ENCODE results near the gene COQ4.

The COQ4 gene

DNA sequence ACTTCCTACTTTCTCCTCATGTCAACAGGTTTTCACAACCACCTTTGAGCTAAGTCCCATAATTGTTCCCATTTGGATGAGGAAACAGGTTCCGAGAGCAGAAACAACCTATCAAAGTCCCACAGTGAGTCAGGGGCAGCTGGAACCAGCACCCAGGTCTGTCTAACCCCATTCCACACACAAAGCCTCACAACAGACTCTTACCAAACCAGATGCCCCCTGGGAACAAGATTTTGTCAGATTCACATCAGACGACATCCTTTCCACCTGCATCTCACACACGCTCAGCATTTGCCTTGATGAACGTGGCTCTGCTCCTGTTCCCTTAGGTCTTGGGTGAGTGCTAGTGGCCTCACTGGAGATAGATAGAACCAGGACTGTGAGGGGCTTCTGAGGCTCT lies 29.5 kb upstream of the COQ4 start:
- no peak overlapping the region for H3K4me3 ChIP-seq (replicated peaks; ENCODE audit: low read depth, low read length)
- TF ChIP-seq CTCF (IDR thresholded peaks at IDR 0.05; ENCODE audit: low read depth, low read length, missing control alignments) = no peak
- no peak for DNase-seq (ENCODE audit: extremely low read depth, low read depth)

GRCh38 chr9:128294142-128294541 lies 28.5 kb upstream of the COQ4 start:
- H3K4me3 ChIP-seq (replicated peaks; ENCODE audit: low read depth, low read length) = no peak overlapping the region
- no peak for TF ChIP-seq CTCF (IDR thresholded peaks at IDR 0.05; ENCODE audit: low read depth, low read length, missing control alignments)
- no peak for DNase-seq (ENCODE audit: extremely low read depth, low read depth)

DNA sequence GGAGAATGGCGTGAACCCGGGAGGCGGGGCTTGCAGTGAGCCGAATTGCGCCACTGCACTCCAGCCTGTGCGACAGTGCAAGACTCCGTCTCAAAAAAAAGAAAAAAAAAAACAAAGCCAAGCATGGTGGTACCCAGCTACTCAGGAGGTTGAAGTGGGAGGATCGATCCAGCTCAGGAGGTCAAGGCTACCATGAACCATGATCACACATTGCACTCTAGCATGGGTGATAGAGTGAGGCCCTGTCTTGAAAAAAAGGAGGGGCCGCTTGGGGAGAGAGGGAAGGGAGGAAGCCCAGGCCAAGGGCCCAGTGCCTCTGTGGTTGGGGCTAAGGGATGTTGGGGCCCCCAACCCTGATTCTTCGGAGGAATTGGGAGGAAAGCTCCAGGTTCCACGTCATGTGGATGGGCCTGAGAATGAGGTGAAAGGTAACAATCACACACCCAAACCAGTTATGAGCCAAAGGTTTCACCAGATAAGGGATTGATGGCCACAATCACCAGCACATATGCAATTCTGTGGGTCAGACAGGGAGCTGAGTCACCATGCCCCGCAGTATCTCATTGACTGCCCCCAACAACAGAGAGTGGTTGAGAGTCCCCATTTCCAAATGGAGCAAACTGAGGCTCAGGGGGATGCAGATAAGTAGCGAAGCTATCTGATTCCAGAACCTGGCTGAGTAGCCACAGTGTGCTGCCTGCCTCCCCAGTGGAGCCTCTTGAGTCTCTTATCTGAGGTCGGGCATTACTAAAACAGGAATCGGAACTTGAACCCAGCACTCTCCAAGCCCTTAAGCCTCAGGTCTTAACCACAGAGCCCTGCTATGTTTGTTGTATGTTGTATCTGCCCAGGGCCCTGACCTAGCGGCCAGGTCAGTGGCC lies 26.1 kb upstream of the COQ4 start:
- DNase-seq (ENCODE audit: extremely low read depth, low read depth) = no peak
- TF ChIP-seq CTCF (IDR thresholded peaks at IDR 0.05; ENCODE audit: low read depth, low read length, missing control alignments) = no peak
- H3K4me3 ChIP-seq (replicated peaks; ENCODE audit: low read depth, low read length) = no peak overlapping the region

GRCh38 chr9:128297221-128297773 lies 25.3 kb upstream of the COQ4 start:
- H3K4me3 ChIP-seq (replicated peaks; ENCODE audit: low read depth, low read length) = no peak overlapping the region
- no peak for TF ChIP-seq CTCF (IDR thresholded peaks at IDR 0.05; ENCODE audit: low read depth, low read length, missing control alignments)
- DNase-seq (ENCODE audit: extremely low read depth, low read depth) = no peak

DNA sequence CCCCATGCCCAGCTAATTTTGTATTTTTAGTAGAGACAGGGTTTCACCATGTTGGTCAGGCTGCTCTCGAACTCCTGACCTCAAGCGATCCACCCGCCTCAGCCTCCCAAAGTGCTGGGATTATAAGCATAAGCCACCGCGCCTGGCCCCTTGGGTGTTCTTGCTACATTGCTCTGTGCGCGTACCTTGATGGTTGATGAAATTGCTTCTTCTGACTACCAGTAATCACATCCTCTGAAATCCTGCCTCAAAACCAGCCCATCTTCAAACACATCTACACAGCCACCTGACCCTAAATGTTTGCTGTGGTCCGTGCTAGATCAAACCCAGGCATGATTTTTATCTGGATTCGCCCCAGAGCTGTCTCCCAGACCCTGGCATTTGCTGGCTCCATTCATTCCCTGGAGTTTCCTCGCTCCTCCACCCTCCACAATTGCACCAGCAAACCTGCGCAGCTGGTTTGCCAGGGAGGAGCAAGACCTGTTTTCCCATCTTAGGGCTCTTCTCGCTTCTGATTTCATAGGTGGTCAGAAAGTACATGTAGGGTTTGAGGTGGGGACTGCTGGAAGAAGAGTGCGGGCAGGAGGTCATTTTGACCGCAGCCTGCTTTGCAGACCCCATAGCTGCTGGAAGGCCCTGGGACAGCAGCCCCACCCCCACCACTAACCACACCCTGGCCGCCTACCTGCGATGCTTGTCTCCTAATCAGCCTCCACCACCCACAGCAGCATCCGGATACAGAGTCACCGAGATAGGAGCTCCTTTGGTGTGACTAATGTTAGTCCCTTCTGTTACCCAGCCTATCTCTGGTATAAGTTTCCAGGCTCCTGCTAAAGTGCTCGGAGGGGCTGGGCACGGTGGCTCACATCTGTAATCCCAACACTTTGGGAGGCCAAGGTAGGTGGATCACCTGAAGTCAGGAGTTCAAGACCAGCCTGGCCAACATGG lies 23.8 kb upstream of the COQ4 start:
- no peak overlapping the region for H3K4me3 ChIP-seq (replicated peaks; ENCODE audit: low read depth, low read length)
- DNase-seq (ENCODE audit: extremely low read depth, low read depth) = no peak
- no peak for TF ChIP-seq CTCF (IDR thresholded peaks at IDR 0.05; ENCODE audit: low read depth, low read length, missing control alignments)

GRCh38 chr9:128304136-128304970 lies 18.3 kb upstream of the COQ4 start:
- no peak for TF ChIP-seq CTCF (IDR thresholded peaks at IDR 0.05; ENCODE audit: low read depth, low read length, missing control alignments)
- H3K4me3 ChIP-seq (replicated peaks; ENCODE audit: low read depth, low read length) = no peak overlapping the region
- DNase-seq (ENCODE audit: extremely low read depth, low read depth) = no peak

All from HFF-Myc (cell line).